Measurements from ENCODE around the gene ANXA4. TPM values are rescaled to one million over a fixed set of nuclear protein-coding genes. Genes with fewer than 3 reads are reported as not detected.

Gene ANXA4
- total and polyA plus RNA-seq, 4 experiments from 2014 or later, result 22.3 to 30.8 (median 25.9) TPM

GRCh38 chr2:69729266-69729665 lies 12.7 kb upstream of the ANXA4 start:
- ChIA-PET CTCF (ENCODE audit: partially characterized antibody) (interaction anchor here (1.0 kb wide), 1 partner anchor 292 kb away, joined by 3 read pairs; the partner anchor contains the start of gene NFU1), POLR2A (ENCODE audit: partially characterized antibody) (no interaction called here)
- H3K4me1 Mint-ChIP-seq, result peaks cover 4 to 7% (median 6%) of the 10 kb centered on the region in 4 donors
- no peaks in the 10 kb centered on the region for H3K36me3 Mint-ChIP-seq
- Histone ChIP-seq H3K27ac (ENCODE audit: low read depth, low read length) (no peak overlapping the region), H3K27me3 (ENCODE audit: insufficient read depth, low read length) (no peaks in the 10 kb centered on the region), H3K9me3 (ENCODE audit: control insufficient read depth in 1 of 2, low read length in 2 of 2) (no peaks in the 10 kb centered on the region), H3K36me3 (ENCODE audit: insufficient read depth, low read length) (no peaks in the 10 kb centered on the region), H3K4me1 (ENCODE audit: insufficient read depth, low read length) (peaks cover 7% of the 10 kb centered on the region), H3K4me3 (ENCODE audit: low read length in 2 of 2) (no peak overlapping the region)
- DNase-seq, result no peak
- no peak overlapping the region for H3K4me3 Mint-ChIP-seq
- H3K9me3 Mint-ChIP-seq, result no peaks in the 10 kb centered on the region
- no peaks in the 10 kb centered on the region for H3K27me3 Mint-ChIP-seq
- intact Hi-C loops (cut with micrococcal nuclease), result loop anchor here (10.0 kb wide), 2 partner anchors 356 to 886 kb away; partner anchors contain the start of gene PCBP1
- H3K27ac Mint-ChIP-seq, result no peak overlapping the region

GRCh38 chr2:69729781-69730180 lies 12.2 kb upstream of the ANXA4 start:
- Histone ChIP-seq H3K36me3 (ENCODE audit: insufficient read depth, low read length) (no peaks in the 10 kb centered on the region), H3K27ac (ENCODE audit: low read depth, low read length) (no peak overlapping the region), H3K27me3 (ENCODE audit: insufficient read depth, low read length) (no peaks in the 10 kb centered on the region), H3K4me1 (ENCODE audit: insufficient read depth, low read length) (peaks cover 2% of the 10 kb centered on the region), H3K9me3 (ENCODE audit: control insufficient read depth in 1 of 2, low read length in 2 of 2) (no peaks in the 10 kb centered on the region), H3K4me3 (ENCODE audit: low read length in 2 of 2) (no peak overlapping the region)
- Mint-ChIP-seq H3K4me3 (no peak overlapping the region), H3K36me3 (no peaks in the 10 kb centered on the region), H3K27me3 (no peaks in the 10 kb centered on the region), H3K9me3 (no peaks in the 10 kb centered on the region), H3K4me1 (peaks cover under 1 to 3% (median 2%) of the 10 kb centered on the region in 4 donors), H3K27ac (no peak overlapping the region)
- no peak for DNase-seq
- CTCF ChIA-PET (ENCODE audit: partially characterized antibody), result interaction anchor here (1.0 kb wide), 1 partner anchor 292 kb away, joined by 3 read pairs; the partner anchor contains the start of gene NFU1
- POLR2A ChIA-PET (ENCODE audit: partially characterized antibody), result no interaction called here
- intact Hi-C loops (cut with micrococcal nuclease), result loop anchor here (10.0 kb wide), 2 partner anchors 355 to 885 kb away; partner anchors contain the start of gene PCBP1

DNA sequence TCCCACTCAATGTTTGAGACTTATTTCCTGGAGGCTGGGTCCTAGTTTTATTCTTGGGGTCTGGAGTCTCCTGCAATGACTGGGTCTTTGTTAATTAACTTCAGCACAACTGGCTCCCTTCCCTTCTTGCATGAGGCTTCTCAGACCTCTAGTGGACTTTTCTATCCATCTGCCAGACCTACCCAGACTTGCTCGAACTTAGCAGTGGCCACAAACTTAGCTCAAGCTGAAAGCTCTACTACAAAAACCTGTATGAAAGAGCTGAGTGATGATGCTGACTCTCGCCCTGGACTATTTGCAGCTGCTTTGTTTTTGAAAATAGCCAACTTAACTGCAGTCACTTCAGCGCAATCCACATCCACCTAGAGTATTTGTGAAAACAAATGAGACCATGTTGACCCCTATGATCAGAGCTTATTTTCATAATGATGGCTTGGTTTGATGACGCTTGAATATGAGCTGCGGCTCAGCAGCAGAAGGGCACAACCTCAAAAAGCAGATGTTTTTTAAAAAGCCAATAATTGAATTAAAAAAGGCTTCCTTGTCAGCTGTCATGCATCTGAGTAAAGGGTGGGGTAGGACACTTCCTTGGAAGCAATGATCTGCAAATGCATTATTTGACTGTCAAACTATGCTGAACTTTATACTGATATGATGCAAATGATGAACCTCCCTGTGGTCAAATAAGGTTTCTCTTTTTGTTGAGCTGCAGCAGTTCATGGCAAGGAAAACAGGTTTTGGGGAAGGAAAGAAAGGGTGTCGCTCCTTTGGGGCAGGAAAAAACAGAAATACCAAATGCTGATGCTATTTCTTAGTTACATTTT lies 10.6 kb upstream of the ANXA4 start:
- H3K4me1 Mint-ChIP-seq, result no peaks in the 10 kb centered on the region
- Histone ChIP-seq H3K9me3 (ENCODE audit: control insufficient read depth in 1 of 2, low read length in 2 of 2) (no peaks in the 10 kb centered on the region), H3K4me3 (ENCODE audit: low read length in 2 of 2) (no peak overlapping the region), H3K36me3 (ENCODE audit: insufficient read depth, low read length) (no peaks in the 10 kb centered on the region), H3K27ac (ENCODE audit: low read depth, low read length) (no peak overlapping the region), H3K27me3 (ENCODE audit: insufficient read depth, low read length) (no peaks in the 10 kb centered on the region), H3K4me1 (ENCODE audit: insufficient read depth, low read length) (no peaks in the 10 kb centered on the region)
- peak overlapping the region in 1 of 7 donors; percentile 60 for H3K27ac Mint-ChIP-seq
- no peaks in the 10 kb centered on the region for H3K9me3 Mint-ChIP-seq
- H3K27me3 Mint-ChIP-seq, result no peaks in the 10 kb centered on the region
- intact Hi-C loops (cut with micrococcal nuclease), result no loop called here
- ChIA-PET POLR2A (ENCODE audit: partially characterized antibody) (no interaction called here), CTCF (ENCODE audit: partially characterized antibody) (interaction anchor here (0.8 to 3.4 kb wide), 5 partner anchors 7 to 180 kb away, joined by 3 to 22 read pairs (median 3); no protein-coding TSS in a partner anchor)
- no peaks in the 10 kb centered on the region for H3K36me3 Mint-ChIP-seq
- no peak for DNase-seq
- H3K4me3 Mint-ChIP-seq, result no peak overlapping the region

- Mint-ChIP-seq H3K27me3 (no peaks in the 10 kb centered on the region), H3K4me3 (no peak overlapping the region), H3K4me1 (no peaks in the 10 kb centered on the region), H3K36me3 (no peaks in the 10 kb centered on the region), H3K9me3 (peaks cover 0 to 2% (median 0%) of the 10 kb centered on the region in 8 donors), H3K27ac (no peak overlapping the region)
- Histone ChIP-seq H3K36me3 (ENCODE audit: insufficient read depth, low read length) (no peaks in the 10 kb centered on the region), H3K27ac (ENCODE audit: low read depth, low read length) (no peak overlapping the region), H3K27me3 (ENCODE audit: insufficient read depth, low read length) (no peaks in the 10 kb centered on the region), H3K4me3 (ENCODE audit: low read length in 2 of 2) (no peak overlapping the region), H3K9me3 (ENCODE audit: control insufficient read depth in 1 of 2, low read length in 2 of 2) (no peaks in the 10 kb centered on the region), H3K4me1 (ENCODE audit: insufficient read depth, low read length) (no peaks in the 10 kb centered on the region)
- POLR2A ChIA-PET (ENCODE audit: partially characterized antibody), result interaction anchor here (0.6 kb wide), 1 partner anchor 9 kb away, joined by 3 read pairs; no protein-coding TSS in a partner anchor
- intact Hi-C loops (cut with micrococcal nuclease), result no loop called here
- no peak for DNase-seq
- CTCF ChIA-PET (ENCODE audit: partially characterized antibody), result interaction anchor here (0.8 to 3.4 kb wide), 5 partner anchors 9 to 569 kb away, joined by 3 to 22 read pairs (median 4); partner anchors contain the start of gene FAM136A
Measured at GRCh38 chr2:69733342-69734034, 8.4 kb upstream of the ANXA4 start.

DNA sequence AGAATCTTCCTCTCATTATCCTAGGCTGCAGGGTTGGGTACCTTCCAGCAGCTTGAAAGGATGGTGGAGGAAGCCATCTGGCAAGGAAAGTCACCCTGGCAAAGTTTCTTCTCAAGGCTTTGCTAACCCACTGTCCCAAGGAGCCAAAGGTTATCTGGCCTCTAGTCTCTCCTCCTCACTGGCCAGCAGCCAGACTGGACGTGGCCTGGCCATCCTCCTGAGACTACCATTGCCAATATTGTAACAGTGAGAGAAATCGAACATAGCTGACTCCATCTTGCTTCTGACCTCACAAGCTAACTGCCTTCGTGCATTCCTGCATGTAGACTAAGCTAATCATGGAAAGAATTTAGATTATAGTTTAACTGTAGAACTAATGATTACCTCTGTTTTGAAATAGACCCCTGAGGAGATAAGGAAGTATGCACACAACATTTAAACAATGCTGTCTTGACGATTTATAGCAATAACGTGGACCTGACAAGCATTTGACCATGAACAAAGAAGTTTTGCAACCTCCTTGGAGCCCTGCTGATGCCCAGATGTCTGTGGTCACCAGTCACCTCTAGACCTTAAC lies 7.8 kb upstream of the ANXA4 start:
- Histone ChIP-seq H3K36me3 (ENCODE audit: insufficient read depth, low read length) (no peaks in the 10 kb centered on the region), H3K9me3 (ENCODE audit: control insufficient read depth in 1 of 2, low read length in 2 of 2) (no peaks in the 10 kb centered on the region), H3K4me3 (ENCODE audit: low read length in 2 of 2) (no peak overlapping the region), H3K27ac (ENCODE audit: low read depth, low read length) (no peak overlapping the region), H3K27me3 (ENCODE audit: insufficient read depth, low read length) (no peaks in the 10 kb centered on the region), H3K4me1 (ENCODE audit: insufficient read depth, low read length) (no peaks in the 10 kb centered on the region)
- Mint-ChIP-seq H3K9me3 (peaks cover 0 to 2% (median 0%) of the 10 kb centered on the region in 8 donors), H3K4me1 (no peaks in the 10 kb centered on the region), H3K27me3 (no peaks in the 10 kb centered on the region), H3K27ac (peak overlapping the region in 1 of 7 donors; percentile 13), H3K4me3 (no peak overlapping the region), H3K36me3 (no peaks in the 10 kb centered on the region)
- ChIA-PET POLR2A (ENCODE audit: partially characterized antibody) (interaction anchor here (0.6 kb wide), 1 partner anchor 9 kb away, joined by 3 read pairs; no protein-coding TSS in a partner anchor), CTCF (ENCODE audit: partially characterized antibody) (interaction anchor here (0.8 to 3.4 kb wide), 4 partner anchors 9 to 168 kb away, joined by 3 to 22 read pairs (median 4); no protein-coding TSS in a partner anchor)
- intact Hi-C loops (cut with micrococcal nuclease), result no loop called here
- no peak for DNase-seq

GRCh38 chr2:69734854-69735544 lies 6.9 kb upstream of the ANXA4 start:
- Mint-ChIP-seq H3K36me3 (no peaks in the 10 kb centered on the region), H3K9me3 (peaks cover 0 to 2% (median 0%) of the 10 kb centered on the region in 8 donors), H3K4me1 (no peaks in the 10 kb centered on the region), H3K27ac (no peak overlapping the region), H3K27me3 (no peaks in the 10 kb centered on the region), H3K4me3 (no peak overlapping the region)
- intact Hi-C loops (cut with micrococcal nuclease), result no loop called here
- Histone ChIP-seq H3K4me3 (ENCODE audit: low read length in 2 of 2) (no peak overlapping the region), H3K36me3 (ENCODE audit: insufficient read depth, low read length) (no peaks in the 10 kb centered on the region), H3K9me3 (ENCODE audit: control insufficient read depth in 1 of 2, low read length in 2 of 2) (no peaks in the 10 kb centered on the region), H3K4me1 (ENCODE audit: insufficient read depth, low read length) (no peaks in the 10 kb centered on the region), H3K27ac (ENCODE audit: low read depth, low read length) (no peak overlapping the region), H3K27me3 (ENCODE audit: insufficient read depth, low read length) (no peaks in the 10 kb centered on the region)
- ChIA-PET CTCF (ENCODE audit: partially characterized antibody) (interaction anchor here (1.0 to 2.3 kb wide), 2 partner anchors 10 to 19 kb away, joined by 4 to 13 read pairs; no protein-coding TSS in a partner anchor), POLR2A (ENCODE audit: partially characterized antibody) (no interaction called here)
- DNase-seq, result no peak

All from CD4-positive, alpha-beta memory T cell (primary cell).